ENCODE measurements around the gene IFITM2. TPM values are rescaled to one million over a fixed set of nuclear protein-coding genes. Genes with fewer than 3 reads are reported as not detected.
"Not testable (repeated sequence)": the region's sequence is repeated elsewhere in the genome, so short reads cannot be mapped to it uniquely, and the experiment has no call there.

The IFITM2 gene
- total and polyA plus RNA-seq, 2 experiments from 2014 or later: 91.2 to 857 TPM

DNA sequence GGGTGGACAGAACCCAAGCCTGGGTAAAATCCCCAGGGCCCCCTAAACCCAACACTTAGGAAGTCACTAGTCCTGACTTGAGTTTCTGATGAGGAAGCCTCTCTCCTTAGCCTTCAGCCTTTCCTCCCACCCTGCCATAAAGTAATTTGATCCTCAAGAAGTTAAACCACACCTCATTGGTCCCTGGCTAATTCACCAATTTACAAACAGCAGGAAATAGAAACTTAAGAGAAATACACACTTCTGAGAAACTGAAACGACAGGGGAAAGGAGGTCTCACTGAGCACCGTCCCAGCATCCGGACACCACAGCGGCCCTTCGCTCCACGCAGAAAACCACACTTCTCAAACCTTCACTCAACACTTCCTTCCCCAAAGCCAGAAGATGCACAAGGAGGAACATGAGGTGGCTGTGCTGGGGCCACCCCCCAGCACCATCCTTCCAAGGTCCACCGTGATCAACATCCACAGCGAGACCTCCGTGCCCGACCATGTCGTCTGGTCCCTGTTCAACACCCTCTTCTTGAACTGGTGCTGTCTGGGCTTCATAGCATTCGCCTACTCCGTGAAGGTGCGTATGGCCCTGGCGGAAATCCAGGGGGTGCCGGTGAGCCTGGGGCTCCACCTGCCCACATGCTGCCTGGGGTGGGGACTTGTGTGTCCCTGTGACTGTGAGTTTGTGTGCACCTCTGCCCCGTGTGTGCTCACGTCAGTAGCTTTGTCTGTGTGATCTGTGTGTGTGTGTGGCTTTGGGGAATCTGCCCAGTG, 6.4 kb downstream of the IFITM2 start, which contains the start of gene IFITM1:
TSS of gene IFITM1 (plus strand) at position 254 of the 767 bp plus-strand sequence. CDS start at position 385, 131 bp downstream.
- DNase-seq (ENCODE audit: low spot score): peak; percentile 87
- Histone ChIP-seq H3K27ac (ENCODE audit: low read depth) (peak within 1 kb of the TSS; percentile 89), H3K9me2 (ENCODE audit: insufficient read depth) (no peaks in the 10 kb centered on the region), H3K36me3 (ENCODE audit: insufficient read depth) (no peaks in the 10 kb centered on the region), H3F3A (replicated peaks; ENCODE audit: low read depth) (peaks cover 32% of the 10 kb centered on the region), H3K4me3 (peak within 1 kb of the TSS; percentile 70), H3K4me2 (peak within 1 kb of the TSS; percentile 84), H3K4me1 (ENCODE audit: insufficient read depth) (peaks cover 54% of the 10 kb centered on the region), H4K20me1 (replicated peaks; ENCODE audit: insufficient read depth) (peaks cover 10% of the 10 kb centered on the region), H3K79me2 (replicated peaks; ENCODE audit: insufficient read depth) (peaks cover 34% of the 10 kb centered on the region), H2AFZ (no peak within 1 kb of the TSS), H3K27me3 (ENCODE audit: insufficient read depth) (peaks cover 4% of the 10 kb centered on the region; the same call in 1 of the 2 replicates)
- Mint-ChIP-seq H3K9me3 (no peaks in the 10 kb centered on the region; the same call in 2 of the 3 replicates), H3K36me3 (ENCODE audit: low read depth) (peaks cover 14% of the 10 kb centered on the region; the same call in 2 of the 3 replicates), H3K4me1 (peaks cover 62% of the 10 kb centered on the region), H3K27ac (peak within 1 kb of the TSS; percentile 85), H3K27me3 (ENCODE audit: insufficient read depth, low read depth, poor library complexity) (peaks cover 15% of the 10 kb centered on the region), H3K4me3 (peak within 1 kb of the TSS; percentile 91)
- TF ChIP-seq POLR2AphosphoS5 (IDR thresholded peaks at IDR 0.05; ENCODE audit: low read depth) (peak; percentile 97), CREB1 (CRISPR knock-in tag; IDR thresholded peaks at IDR 0.05; ENCODE audit: low read depth) (no peak), JUNB (IDR thresholded peaks at IDR 0.05; ENCODE audit: unreplicated experiment) (no peak), STAT1 (IDR thresholded peaks at IDR 0.05; ENCODE audit: unreplicated experiment) (no peak), NANOG (IDR thresholded peaks at IDR 0.05; ENCODE audit: borderline replicate concordance) (no peak)
- TF ChIP-seq, protein P1, sequence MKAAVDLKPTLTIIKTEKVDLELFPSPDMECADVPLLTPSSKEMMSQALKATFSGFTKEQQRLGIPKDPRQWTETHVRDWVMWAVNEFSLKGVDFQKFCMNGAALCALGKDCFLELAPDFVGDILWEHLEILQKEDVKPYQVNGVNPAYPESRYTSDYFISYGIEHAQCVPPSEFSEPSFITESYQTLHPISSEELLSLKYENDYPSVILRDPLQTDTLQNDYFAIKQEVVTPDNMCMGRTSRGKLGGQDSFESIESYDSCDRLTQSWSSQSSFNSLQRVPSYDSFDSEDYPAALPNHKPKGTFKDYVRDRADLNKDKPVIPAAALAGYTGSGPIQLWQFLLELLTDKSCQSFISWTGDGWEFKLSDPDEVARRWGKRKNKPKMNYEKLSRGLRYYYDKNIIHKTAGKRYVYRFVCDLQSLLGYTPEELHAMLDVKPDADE (IDR thresholded peaks at IDR 0.05): peak; percentile 55
- TF ChIP-seq, protein P2, sequence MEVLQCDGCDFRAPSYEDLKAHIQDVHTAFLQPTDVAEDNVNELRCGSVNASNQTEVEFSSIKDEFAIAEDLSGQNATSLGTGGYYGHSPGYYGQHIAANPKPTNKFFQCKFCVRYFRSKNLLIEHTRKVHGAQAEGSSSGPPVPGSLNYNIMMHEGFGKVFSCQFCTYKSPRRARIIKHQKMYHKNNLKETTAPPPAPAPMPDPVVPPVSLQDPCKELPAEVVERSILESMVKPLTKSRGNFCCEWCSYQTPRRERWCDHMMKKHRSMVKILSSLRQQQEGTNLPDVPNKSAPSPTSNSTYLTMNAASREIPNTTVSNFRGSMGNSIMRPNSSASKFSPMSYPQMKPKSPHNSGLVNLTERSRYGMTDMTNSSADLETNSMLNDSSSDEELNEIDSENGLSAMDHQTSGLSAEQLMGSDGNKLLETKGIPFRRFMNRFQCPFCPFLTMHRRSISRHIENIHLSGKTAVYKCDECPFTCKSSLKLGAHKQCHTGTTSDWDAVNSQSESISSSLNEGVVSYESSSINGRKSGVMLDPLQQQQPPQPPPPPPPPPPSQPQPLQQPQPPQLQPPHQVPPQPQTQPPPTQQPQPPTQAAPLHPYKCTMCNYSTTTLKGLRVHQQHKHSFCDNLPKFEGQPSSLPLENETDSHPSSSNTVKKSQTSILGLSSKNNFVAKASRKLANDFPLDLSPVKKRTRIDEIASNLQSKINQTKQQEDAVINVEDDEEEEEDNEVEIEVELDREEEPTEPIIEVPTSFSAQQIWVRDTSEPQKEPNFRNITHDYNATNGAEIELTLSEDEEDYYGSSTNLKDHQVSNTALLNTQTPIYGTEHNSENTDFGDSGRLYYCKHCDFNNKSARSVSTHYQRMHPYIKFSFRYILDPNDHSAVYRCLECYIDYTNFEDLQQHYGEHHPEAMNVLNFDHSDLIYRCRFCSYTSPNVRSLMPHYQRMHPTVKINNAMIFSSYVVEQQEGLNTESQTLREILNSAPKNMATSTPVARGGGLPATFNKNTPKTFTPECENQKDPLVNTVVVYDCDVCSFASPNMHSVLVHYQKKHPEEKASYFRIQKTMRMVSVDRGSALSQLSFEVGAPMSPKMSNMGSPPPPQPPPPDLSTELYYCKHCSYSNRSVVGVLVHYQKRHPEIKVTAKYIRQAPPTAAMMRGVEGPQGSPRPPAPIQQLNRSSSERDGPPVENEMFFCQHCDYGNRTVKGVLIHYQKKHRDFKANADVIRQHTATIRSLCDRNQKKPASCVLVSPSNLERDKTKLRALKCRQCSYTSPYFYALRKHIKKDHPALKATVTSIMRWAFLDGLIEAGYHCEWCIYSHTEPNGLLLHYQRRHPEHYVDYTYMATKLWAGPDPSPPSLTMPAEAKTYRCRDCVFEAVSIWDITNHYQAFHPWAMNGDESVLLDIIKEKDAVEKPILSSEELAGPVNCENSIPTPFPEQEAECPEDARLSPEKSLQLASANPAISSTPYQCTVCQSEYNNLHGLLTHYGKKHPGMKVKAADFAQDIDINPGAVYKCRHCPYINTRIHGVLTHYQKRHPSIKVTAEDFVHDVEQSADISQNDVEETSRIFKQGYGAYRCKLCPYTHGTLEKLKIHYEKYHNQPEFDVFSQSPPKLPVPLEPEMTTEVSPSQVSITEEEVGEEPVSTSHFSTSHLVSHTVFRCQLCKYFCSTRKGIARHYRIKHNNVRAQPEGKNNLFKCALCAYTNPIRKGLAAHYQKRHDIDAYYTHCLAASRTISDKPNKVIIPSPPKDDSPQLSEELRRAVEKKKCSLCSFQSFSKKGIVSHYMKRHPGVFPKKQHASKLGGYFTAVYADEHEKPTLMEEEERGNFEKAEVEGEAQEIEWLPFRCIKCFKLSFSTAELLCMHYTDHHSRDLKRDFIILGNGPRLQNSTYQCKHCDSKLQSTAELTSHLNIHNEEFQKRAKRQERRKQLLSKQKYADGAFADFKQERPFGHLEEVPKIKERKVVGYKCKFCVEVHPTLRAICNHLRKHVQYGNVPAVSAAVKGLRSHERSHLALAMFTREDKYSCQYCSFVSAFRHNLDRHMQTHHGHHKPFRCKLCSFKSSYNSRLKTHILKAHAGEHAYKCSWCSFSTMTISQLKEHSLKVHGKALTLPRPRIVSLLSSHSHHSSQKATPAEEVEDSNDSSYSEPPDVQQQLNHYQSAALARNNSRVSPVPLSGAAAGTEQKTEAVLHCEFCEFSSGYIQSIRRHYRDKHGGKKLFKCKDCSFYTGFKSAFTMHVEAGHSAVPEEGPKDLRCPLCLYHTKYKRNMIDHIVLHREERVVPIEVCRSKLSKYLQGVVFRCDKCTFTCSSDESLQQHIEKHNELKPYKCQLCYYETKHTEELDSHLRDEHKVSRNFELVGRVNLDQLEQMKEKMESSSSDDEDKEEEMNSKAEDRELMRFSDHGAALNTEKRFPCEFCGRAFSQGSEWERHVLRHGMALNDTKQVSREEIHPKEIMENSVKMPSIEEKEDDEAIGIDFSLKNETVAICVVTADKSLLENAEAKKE (CRISPR knock-in tag; IDR thresholded peaks at IDR 0.05): no peak
- peak; percentile 21; the same call in 2 of the 3 replicates for ATAC-seq

GRCh38 chr11:314554-314875, 6.9 kb downstream of the IFITM2 start:
- H2AFZ ChIP-seq; H3K9me2 ChIP-seq (ENCODE audit: insufficient read depth); ATAC-seq; H3K9me3 Mint-ChIP-seq; H3K27ac ChIP-seq (ENCODE audit: low read depth); DNase-seq (ENCODE audit: low spot score); H3K27me3 ChIP-seq (ENCODE audit: insufficient read depth); H3K36me3 ChIP-seq (ENCODE audit: insufficient read depth): not testable (repeated sequence)
- Mint-ChIP-seq H3K4me3 (peak overlapping the region; percentile 91), H3K4me1 (peaks cover 59% of the 10 kb centered on the region), H3K27ac (peak overlapping the region; percentile 85), H3K36me3 (ENCODE audit: low read depth) (peaks cover 11% of the 10 kb centered on the region; the same call in 2 of the 3 replicates), H3K27me3 (ENCODE audit: insufficient read depth, low read depth, poor library complexity) (peaks cover 12% of the 10 kb centered on the region)
- Histone ChIP-seq H3K79me2 (replicated peaks; ENCODE audit: insufficient read depth) (peaks cover 28% of the 10 kb centered on the region), H3F3A (replicated peaks; ENCODE audit: low read depth) (peaks cover 27% of the 10 kb centered on the region), H3K4me3 (peak overlapping the region; percentile 70), H3K4me1 (ENCODE audit: insufficient read depth) (peaks cover 50% of the 10 kb centered on the region), H4K20me1 (replicated peaks; ENCODE audit: insufficient read depth) (peaks cover 10% of the 10 kb centered on the region), H3K4me2 (peak overlapping the region; percentile 84)
